HG02938 (cell line): ENCODE measurements around the gene NUAK2.

ENCODE experiments used
- ATAC-seq: cut with Tn5 transposase; IDR thresholded peaks from one replicate; pipeline ENCODE4 v1.9.1; 2021; ENCODE audit warnings: mild to moderate bottlenecking, moderate library complexity; ENCODE audit not compliant: unreplicated experiment

Gene NUAK2

DNA sequence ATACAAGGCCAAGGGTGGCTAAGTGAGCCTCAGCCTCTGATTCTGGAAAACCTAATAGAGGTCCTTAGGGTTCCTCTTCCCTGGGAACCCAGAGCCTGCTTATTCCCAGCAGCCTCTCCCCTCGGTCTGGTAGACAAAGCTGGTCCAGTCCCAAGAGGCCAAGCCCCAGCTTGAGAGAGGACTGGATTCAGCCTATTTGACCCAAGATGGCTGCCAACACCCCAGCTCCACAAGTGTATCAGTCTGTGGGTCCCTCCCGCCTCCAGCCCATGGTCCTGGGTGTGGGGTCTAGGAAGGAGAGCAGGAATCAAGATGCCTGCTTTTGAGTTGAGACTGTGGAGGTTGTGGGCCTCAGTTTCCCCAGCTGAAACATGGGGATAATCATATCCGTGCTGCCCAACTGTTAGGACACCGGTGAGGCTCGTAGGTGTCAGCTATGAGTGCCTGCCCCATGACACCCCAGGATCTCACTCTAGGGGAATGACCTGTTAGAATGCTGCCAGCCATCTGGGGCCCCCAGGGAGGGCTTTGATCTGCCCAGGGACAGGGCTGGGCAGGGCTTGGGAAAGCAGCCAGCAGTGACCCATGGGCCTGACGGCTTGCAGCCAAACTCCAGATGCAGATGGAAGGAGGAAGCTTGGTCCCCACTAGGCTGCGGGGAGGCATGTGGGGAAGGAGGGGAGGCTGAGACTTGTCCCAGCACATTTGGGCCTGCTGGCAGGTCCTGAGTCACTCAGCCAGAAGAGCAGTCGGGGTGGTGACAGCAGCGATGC, 45.4 kb downstream of the NUAK2 start:
- no peak for ATAC-seq

DNA sequence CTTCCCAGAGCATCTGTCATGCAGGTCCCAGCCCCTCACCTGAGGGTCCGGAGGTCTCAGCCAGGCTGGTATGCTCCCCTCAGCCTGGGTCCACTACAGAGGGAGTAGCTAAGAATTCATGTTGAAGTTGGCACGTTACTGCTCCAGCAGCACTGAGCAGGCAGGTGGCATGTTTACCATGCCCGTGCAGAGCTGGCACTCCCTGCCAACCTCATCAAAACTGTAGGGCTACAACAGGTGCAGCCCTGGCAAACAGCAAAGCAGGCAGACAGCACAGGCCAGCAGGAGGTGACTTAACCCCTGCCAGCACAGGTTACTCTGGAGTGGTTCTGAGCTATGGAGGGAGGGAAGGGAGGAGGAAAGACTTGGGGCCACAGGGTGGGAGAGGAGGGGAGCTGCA, 46.4 kb downstream of the NUAK2 start:
- ATAC-seq: no peak

DNA sequence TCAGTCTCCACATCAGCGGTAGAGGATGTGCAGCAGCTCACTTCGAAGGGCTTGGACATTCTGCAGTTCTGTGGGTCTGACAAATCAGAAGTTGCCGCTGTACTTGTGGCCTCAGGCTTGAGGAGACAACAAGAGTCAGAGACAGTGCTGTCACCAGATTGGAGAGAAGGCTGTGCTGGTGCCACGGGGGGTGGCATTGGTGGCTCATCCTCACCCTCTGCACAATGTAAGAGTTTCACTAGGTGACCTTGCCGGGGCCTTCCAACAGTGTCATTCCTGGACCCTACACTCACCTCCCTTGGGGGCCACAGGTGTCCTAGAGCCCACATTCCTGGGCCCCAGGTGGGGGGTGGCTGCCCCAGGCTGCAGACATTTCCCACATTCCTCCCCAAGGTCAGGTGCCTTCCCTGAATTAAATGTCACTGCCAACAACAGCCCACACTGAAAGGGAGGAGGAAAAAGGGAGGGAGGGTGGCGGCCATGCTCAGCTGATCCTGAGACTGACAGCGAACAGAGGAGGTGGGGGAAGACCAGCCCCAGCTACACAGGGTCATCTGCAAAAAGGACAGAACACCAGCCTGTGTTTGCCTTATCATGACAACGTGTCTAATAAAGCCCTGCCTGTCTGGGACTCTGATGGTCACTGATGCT, 47.4 kb downstream of the NUAK2 start:
- no peak for ATAC-seq

DNA sequence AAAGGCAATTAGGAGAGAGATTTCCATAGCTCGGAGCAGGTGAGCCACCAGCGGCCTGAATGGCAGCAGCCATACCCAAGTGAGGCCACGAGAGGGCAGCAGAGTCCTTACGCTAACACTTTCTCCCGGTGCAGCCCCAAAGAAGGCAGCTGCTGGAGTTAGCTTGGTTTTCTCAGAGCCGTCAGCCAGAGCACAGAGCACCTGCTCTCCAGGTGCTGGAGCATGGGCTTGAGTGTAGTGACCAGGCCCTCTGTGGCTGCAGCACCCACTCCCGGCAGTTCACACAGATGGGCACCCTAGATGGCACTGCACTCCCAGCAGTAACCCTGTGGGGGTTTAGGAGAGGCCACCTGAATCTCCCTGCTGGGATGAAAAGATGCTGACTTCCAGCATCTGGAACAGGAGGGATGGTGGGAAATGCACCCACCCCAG, 48.0 kb downstream of the NUAK2 start:
- peak; percentile 74 for ATAC-seq

DNA sequence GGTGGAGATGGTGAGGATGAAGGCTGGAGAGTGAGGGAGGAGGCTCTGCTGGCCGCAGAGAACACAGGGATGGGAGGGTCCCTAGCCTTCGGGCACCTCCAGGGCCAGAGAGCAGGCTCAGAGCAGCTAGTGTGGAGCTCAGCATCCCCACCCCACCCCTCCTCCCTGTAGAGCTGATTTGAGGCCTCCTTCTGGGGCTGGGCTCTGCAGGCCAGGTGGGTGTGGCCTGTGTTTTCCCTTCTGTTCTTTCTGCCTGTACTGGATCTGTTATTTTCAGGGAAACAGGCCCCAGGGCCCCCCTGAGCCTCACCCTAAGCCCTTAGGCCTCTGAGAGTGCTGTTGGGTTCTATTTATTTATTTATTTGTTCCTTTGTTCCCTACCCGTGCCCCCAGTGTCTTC, 49.0 kb downstream of the NUAK2 start:
- no peak for ATAC-seq

DNA sequence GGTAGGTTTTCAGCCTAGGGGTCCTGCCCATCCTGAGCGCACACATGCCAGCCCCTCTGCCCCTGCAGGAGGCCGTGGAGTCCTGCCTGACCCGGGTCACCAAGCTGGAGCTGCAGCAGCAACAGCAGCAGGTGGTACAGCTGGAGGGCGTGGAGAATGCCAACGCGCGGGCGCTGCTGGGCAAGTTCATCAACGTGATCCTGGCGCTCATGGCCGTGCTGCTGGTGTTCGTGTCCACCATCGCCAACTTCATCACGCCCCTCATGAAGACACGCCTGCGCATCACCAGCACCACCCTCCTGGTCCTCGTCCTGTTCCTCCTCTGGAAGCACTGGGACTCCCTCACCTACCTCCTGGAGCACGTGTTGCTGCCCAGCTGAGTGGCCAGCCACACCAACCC, 49.8 kb downstream of the NUAK2 start:
- ATAC-seq: no peak

DNA sequence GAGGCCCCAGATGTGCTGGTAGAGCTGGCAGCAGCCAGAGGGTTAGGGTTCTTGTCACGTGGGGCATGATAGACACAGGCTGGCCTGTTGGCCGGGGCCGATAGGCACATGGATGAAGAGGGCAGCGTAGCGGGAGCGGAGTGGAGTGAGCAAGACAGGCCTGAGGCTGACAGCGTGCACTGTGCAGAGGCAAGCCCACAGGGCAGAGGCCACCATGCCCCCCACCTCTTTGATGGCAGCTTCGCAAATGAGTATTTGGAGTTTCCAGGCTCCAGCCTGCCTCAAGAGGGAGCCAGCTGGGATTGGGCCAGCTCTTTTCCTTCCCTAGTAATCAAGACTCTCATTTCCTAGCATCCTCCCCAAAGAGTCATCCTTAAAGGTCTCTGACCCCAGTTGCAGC, 50.3 kb downstream of the NUAK2 start:
- no peak for ATAC-seq

DNA sequence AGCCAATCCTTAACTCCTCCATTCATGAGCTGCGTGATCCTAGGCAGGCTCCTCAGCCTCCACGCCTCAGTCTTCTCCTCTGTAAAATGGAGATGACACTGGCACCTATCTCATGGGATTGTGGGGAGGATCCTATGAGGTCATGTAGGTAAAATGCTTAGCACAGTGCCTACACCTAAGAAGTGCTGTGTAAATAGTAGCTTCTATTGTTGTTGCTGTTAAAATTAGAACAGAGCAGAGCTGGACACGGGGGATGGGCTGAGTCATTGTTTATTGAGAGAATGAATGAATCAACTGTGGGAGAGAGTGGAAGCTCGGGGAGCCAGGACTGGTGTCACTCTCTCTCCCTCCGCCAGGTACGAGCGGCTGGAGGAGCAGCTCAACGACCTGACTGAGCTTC, 50.8 kb downstream of the NUAK2 start:
- no peak for ATAC-seq

DNA sequence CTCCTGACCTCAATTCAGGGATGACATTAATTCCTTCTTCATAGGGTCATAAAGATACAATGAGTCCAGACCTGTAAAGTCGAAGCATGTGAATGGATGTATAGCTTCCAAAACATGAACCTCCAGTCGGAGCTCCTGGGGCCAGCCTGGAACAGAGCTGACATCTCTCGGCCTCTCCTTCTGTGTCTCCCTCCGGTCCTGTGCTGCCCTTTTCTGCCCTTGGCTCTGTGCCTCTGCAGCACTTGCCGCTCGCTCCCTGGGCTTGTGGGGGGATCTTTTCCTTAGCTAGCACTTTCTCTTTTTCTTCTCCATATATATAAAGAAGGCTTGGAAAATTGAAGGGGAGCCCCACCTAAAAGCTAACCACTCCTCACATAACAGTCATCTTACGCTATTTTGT, 51.3 kb downstream of the NUAK2 start:
- ATAC-seq: no peak

DNA sequence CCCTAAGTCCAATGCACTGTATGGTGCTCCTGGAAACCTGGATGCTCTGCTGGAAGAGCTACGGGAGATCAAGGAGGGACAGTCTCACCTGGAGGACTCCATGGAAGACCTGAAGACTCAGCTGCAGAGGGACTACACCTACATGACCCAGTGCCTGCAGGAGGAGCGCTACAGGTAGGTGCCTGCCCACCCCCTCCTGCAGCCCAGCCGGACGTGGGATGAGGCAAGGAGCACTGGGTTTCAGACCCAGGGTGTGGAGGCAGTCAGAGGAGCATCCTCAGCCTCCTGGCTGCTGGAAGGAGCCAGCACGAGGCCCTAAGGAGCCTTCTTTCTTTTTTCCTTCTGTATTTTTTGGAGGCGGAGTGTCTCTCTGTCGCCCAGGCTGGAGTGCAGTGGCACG, 51.8 kb downstream of the NUAK2 start:
- no peak for ATAC-seq

DNA sequence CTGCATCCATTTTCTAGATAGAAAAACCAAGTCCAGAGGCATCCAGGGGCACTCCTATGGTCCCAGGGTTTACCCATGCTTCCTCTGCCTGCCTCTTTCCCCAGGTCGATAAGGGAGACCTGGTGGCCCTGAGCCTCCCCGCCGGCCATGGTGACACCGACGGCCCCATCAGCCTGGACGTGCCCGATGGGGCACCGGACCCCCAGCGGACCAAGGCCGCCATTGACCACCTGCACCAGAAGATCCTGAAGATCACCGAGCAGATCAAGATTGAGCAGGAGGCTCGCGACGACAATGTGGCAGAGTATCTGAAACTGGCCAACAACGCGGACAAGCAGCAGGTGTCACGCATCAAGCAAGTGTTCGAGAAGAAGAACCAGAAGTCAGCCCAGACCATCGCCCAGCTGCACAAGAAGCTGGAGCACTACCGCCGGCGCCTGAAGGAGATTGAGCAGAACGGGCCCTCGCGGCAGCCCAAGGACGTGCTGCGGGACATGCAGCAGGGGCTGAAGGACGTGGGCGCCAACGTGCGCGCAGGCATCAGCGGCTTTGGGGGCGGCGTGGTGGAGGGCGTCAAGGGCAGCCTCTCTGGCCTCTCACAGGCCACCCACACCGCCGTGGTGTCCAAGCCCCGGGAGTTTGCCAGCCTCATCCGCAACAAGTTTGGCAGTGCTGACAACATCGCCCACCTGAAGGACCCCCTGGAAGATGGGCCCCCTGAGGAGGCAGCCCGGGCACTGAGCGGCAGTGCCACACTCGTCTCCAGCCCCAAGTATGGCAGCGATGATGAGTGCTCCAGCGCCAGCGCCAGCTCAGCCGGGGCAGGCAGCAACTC, 52.5 kb downstream of the NUAK2 start:
- no peak for ATAC-seq

DNA sequence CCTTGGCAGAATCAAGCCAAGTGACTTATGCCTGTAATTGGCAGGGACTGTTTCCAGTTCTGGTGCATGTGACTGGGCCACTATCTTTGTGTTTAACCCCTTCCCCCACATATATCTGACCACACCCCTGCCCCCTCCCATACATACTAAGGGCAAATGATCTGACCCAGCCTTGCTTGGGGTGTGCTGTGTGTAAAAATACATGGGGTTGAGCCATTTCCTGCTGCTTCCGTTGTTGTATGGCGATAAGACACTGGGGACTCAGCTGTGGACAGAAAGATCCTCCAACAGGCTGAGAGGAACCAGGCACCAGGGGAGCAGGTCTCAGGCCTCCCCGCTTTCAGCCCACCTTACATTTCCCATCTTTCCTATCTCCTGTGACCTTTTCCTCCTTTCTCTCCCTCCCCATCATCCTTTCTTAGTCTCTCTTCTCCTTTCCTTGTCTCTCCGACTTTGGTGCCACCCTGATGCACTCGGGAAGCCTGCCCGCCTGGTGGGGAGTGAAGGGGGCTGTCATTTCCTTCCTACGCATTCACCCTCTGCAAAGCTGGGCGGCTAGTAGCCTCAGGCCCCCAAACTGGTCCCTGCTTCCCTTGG, 54.1 kb downstream of the NUAK2 start:
- ATAC-seq: no peak

DNA sequence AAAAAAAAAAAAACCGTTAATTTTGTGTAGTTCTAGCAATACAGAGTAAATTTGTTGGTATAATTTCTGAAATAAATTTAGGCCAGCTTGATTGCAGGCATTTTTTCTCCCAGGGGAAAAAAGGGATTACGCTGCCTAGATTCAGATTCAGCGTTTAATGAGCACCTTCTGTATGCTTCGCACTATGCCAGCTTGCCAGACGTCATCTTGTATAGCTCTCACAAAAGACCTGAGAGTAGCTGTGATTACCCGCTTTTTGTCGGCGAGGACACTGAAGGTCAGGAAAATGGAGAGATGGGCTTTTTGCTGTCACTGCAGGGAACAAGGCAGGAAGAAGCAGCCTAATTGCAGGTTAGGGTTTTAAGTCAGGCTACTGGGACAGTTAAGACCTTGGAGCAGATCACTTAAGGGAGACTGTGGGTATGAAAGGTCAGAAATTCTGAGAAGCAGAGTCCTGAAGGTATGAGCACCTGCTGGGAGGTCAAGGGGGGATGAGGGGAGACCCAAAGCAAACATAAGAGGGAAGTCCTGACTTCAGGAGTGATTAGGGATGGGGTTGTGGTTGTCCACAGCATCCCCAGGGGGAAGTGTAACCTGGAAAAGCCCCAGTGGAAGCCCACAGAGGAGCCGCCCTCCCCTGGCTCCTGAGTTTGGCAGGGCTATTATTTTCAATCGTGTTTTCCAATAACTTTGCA, 54.8 kb downstream of the NUAK2 start:
- no peak for ATAC-seq

DNA sequence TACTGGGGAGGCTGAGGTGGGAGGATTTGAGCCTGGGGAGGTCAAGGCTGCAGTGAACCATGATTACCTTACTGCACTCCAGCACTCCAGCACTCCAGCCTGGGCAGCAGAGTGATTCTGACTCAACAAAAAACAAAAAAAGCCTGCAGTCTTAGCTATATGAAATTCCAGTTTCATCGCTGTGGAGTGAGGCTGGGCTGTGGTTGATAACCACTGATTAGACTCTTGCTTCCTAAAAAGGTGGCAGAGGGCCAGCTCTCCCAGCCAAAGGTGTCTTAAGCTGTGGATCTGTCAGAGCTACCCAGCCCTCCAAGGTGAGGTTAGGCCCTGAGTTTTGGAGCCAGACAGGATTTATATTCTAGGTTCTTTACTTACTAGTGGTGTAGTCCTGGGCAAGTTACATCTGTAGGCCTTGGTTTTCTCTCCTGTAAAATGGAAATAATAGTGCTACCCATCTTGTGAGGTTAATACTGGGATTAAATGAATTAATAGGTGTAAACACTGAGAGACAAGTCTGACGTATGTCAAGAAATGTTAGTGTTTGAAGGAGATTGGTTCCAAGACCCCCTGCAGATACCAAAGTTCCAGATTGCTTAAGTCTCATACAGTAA, 57.9 kb downstream of the NUAK2 start:
- ATAC-seq: no peak

DNA sequence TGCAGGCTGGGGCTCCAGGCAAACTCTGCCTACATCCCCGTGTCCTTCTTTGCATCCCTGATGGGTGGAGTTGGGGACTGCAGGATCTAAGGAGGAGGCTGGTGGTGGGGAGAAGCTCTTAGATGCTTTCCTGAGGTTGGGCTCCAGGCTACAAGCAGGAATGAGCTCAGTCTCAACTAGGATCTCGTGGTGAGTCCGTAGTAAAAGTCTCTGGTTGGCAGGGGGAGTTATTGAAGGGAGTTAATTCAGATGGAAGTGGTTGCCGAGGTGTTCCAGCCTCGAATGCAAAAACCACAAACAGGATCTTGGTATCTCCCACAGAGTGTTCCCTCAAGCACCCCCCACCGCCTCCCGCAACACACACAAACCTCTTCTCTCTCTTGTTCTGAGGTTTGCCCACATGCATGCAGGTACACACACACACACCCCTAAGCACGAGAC, 58.8 kb downstream of the NUAK2 start:
- ATAC-seq: no peak

DNA sequence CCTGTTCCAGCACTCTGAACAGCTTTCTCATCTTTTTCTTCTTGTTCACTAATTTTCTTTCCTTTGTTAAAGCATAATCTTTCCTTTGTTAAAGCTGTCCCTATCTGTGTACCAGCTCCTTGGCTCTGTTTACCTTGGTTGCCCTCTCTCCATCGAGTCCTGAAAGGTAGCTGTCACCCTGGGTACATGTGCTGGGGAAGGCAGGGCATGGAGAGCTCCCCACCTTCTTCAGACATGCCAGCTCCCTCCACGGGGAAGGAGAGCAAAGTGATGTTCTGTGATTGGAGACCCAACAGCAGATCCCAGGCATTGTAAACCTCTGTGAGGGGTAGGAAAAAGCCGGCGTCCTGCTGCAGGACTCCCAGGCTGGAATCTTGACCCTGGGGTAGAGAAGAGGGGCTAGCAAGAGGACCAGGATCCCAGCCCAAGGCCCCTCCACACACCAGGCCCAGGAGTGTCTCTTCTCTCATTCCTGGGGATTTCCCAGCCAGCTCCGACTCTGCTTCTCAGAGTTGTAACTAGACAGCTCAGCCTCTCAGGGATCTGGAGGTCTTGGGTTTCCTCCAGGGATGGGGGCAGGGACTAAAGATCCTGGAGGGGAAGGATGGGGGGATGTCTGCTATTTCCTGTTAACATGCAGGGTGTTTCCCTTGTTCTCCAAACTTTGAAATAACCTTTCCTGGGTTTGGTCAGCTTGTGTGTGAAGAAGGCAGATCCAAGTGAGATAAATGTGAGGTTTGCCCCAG, 59.4 kb downstream of the NUAK2 start:
- no peak for ATAC-seq

DNA sequence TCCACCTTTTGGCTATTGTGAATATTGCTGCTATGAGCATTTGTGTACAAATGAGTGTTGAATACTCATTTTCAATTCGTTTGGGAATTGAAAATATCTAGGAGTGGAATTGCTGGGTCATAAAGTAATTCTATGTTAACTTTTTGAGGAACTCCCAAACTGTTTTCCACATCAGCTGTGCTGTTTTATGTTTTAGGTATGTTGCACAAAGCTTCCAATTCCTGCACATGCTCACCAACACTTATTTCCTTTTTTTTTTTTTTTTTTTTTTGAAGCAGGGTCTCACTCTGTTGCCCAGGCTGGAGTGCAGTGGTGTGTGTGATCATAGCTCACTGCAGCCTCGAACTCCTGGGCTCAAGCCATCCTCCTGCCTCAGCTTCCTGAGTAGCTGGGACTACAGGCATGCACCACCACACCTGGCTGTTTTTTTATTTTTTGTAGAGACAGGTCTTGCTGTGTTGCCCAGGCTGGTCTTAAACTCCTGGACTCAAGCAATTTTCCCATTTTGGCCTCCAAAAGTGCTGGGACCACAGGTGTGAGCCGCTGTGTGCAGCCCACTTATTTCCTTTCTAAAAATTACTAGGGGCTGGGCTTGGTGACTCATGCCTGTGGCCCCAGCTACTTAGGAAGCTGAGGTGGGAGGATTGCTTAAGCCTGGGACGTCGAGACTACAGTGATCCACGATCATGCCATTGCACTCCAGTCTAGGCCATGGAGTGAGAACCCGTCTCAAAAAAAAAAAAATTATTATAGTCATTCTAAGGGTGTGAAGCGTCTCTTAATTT, 60.4 kb downstream of the NUAK2 start:
- ATAC-seq: no peak

DNA sequence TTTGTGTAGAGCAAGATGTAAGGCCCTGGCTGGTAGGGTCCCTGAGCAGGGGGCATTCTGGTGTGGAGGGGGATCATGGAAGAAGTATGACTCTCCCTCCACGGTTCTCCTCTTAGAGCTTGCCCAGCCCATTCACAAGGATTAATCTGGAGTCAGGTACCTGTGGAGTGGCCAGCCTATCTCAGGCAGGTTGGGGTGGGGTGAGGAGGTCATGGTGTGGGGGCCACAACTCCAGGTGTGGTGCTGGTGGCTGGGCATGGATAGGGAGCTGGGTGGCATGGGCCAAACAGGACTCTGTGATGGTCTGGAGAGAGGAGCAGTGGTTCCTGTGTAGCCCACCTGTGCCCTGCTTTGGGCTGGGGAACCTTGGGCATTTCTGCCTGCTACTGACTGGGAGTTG, 61.5 kb downstream of the NUAK2 start:
- ATAC-seq: no peak

DNA sequence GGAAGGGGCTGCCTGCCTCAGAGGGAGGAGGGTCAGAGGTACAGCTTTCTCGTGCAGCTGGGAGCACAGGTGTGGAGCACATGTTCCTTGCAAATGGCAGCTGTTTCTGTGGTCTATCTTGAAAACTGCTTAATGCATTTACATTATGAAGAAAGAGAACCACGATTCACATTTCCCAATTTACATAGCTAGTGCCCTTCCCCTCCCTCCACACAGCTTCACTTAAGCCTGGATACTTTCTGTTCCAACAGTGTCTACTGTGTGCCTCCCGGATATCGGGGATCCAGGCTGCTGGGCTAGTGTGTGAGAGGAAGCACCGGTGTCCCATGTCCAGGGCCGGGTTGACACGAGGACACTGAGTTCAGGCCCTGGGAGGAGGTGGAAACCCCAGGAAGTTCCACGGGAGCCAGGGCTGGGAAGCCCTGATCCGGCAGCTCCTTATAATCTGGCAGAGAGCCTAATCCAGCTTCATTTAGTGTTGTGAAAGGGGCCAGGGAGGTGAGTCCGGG, 62.2 kb downstream of the NUAK2 start:
- no peak for ATAC-seq
